Stimulated activated naive CD8-positive, alpha-beta T cell treated with anti-CD3 and anti-CD28 coated beads, Interleukin-15, Interleukin-2, amounts not matched to agents 100 ng/mL and 50 ng/mL, for 24 hours (primary cell): ENCODE measurements around the gene CXCL9.

Experiments
- H3K27ac Mint-ChIP-seq: one replicate; pipeline ENCODE4 v1.8.0; 2021; ENCODE audit warnings: mild to moderate bottlenecking, mixed read lengths
- H3K27me3 Mint-ChIP-seq: one replicate; pipeline ENCODE4 v1.8.0; 2021; ENCODE audit warnings: mixed read lengths
- H3K36me3 Mint-ChIP-seq: one replicate; pipeline ENCODE4 v1.8.0; 2021; ENCODE audit warnings: low read depth, mixed read lengths
- H3K4me1 Mint-ChIP-seq: one replicate; pipeline ENCODE4 v1.8.0; 2021; ENCODE audit warnings: low read depth, mixed read lengths
- H3K4me3 Mint-ChIP-seq: one replicate; pipeline ENCODE4 v1.8.0; 2021; ENCODE audit warnings: mild to moderate bottlenecking, mixed read lengths
- H3K9me3 Mint-ChIP-seq: one replicate; pipeline ENCODE4 v1.8.0; 2021; ENCODE audit warnings: mixed read lengths

The CXCL9 gene

GRCh38 chr4:76023389-76023788 lies 16.1 kb upstream of the CXCL9 start, which contains the start of gene CXCL10:
TSS of gene CXCL10 (minus strand) at chr4:76023497. CDS start at chr4:76023431, 66 bp downstream.
- Mint-ChIP-seq H3K4me1 (peaks cover 29% of the 10 kb centered on the region), H3K4me3 (peak within 1 kb of the TSS; percentile 68), H3K27ac (peak within 1 kb of the TSS; percentile 27), H3K9me3 (no peaks in the 10 kb centered on the region), H3K36me3 (no peaks in the 10 kb centered on the region), H3K27me3 (peaks cover 7% of the 10 kb centered on the region)

- Mint-ChIP-seq H3K36me3 (no peaks in the 10 kb centered on the region), H3K27me3 (peaks cover 7% of the 10 kb centered on the region), H3K4me3 (peak overlapping the region; percentile 68), H3K9me3 (no peaks in the 10 kb centered on the region), H3K27ac (no peak overlapping the region), H3K4me1 (peaks cover 22% of the 10 kb centered on the region)
Observed at GRCh38 chr4:76022677-76023076, 15.4 kb upstream of the CXCL9 start.

GRCh38 chr4:76022031-76022430 lies 14.7 kb upstream of the CXCL9 start:
- Mint-ChIP-seq H3K9me3 (no peaks in the 10 kb centered on the region), H3K36me3 (no peaks in the 10 kb centered on the region), H3K27me3 (peaks cover 7% of the 10 kb centered on the region), H3K4me1 (peaks cover 16% of the 10 kb centered on the region), H3K27ac (no peak overlapping the region), H3K4me3 (peak overlapping the region; percentile 31)

- no peak overlapping the region for H3K4me3 Mint-ChIP-seq
- no peak overlapping the region for H3K27ac Mint-ChIP-seq
- H3K27me3 Mint-ChIP-seq: peaks cover 4% of the 10 kb centered on the region
- no peaks in the 10 kb centered on the region for H3K9me3 Mint-ChIP-seq
- no peaks in the 10 kb centered on the region for H3K36me3 Mint-ChIP-seq
- H3K4me1 Mint-ChIP-seq: peaks cover 11% of the 10 kb centered on the region
Observed at GRCh38 chr4:76017056-76017686, 9.9 kb upstream of the CXCL9 start.

GRCh38 chr4:76016393-76016792 lies 9.1 kb upstream of the CXCL9 start:
- no peaks in the 10 kb centered on the region for H3K9me3 Mint-ChIP-seq
- no peaks in the 10 kb centered on the region for H3K36me3 Mint-ChIP-seq

GRCh38 chr4:76013540-76013939 lies 6.2 kb upstream of the CXCL9 start:
- peaks cover 11% of the 10 kb centered on the region for H3K4me1 Mint-ChIP-seq
- no peak overlapping the region for H3K4me3 Mint-ChIP-seq
- H3K27ac Mint-ChIP-seq: no peak overlapping the region
- peaks cover 10% of the 10 kb centered on the region for H3K27me3 Mint-ChIP-seq
- H3K9me3 Mint-ChIP-seq: no peaks in the 10 kb centered on the region
- H3K36me3 Mint-ChIP-seq: no peaks in the 10 kb centered on the region

More at GRCh38 chr4:76016393-76016792, 9.1 kb upstream of the CXCL9 start:
- no peak overlapping the region for H3K27ac Mint-ChIP-seq
- peaks cover 4% of the 10 kb centered on the region for H3K27me3 Mint-ChIP-seq
- H3K4me3 Mint-ChIP-seq: no peak overlapping the region
- H3K4me1 Mint-ChIP-seq: peaks cover 11% of the 10 kb centered on the region

GRCh38 chr4:76012388-76012801 lies 5.1 kb upstream of the CXCL9 start:
- Mint-ChIP-seq H3K36me3 (no peaks in the 10 kb centered on the region), H3K4me3 (no peak overlapping the region), H3K9me3 (no peaks in the 10 kb centered on the region), H3K27me3 (peaks cover 12% of the 10 kb centered on the region), H3K4me1 (peaks cover 11% of the 10 kb centered on the region), H3K27ac (peak overlapping the region; percentile 68)

- Mint-ChIP-seq H3K36me3 (no peaks in the 10 kb centered on the region), H3K4me1 (peaks cover 11% of the 10 kb centered on the region), H3K27me3 (peaks cover 17% of the 10 kb centered on the region), H3K4me3 (no peak overlapping the region), H3K9me3 (no peaks in the 10 kb centered on the region), H3K27ac (peak overlapping the region; percentile 56)
Observed at GRCh38 chr4:76011700-76012387, 4.5 kb upstream of the CXCL9 start.

- H3K36me3 Mint-ChIP-seq: no peaks in the 10 kb centered on the region
- peaks cover 8% of the 10 kb centered on the region for H3K4me1 Mint-ChIP-seq
- no peaks in the 10 kb centered on the region for H3K9me3 Mint-ChIP-seq
- peaks cover 20% of the 10 kb centered on the region for H3K27me3 Mint-ChIP-seq
- no peak overlapping the region for H3K4me3 Mint-ChIP-seq
- no peak overlapping the region for H3K27ac Mint-ChIP-seq
Observed at GRCh38 chr4:76011018-76011670, 3.8 kb upstream of the CXCL9 start.

GRCh38 chr4:76010576-76010975 lies 3.3 kb upstream of the CXCL9 start:
- Mint-ChIP-seq H3K4me1 (peaks cover 8% of the 10 kb centered on the region), H3K4me3 (no peak overlapping the region), H3K27ac (no peak overlapping the region), H3K9me3 (no peaks in the 10 kb centered on the region), H3K36me3 (no peaks in the 10 kb centered on the region), H3K27me3 (peaks cover 25% of the 10 kb centered on the region)

GRCh38 chr4:76009311-76009710 lies 2.0 kb upstream of the CXCL9 start:
- no peaks in the 10 kb centered on the region for H3K36me3 Mint-ChIP-seq
- no peaks in the 10 kb centered on the region for H3K9me3 Mint-ChIP-seq
- H3K4me3 Mint-ChIP-seq: no peak overlapping the region
- peaks cover 3% of the 10 kb centered on the region for H3K4me1 Mint-ChIP-seq
- H3K27me3 Mint-ChIP-seq: peaks cover 27% of the 10 kb centered on the region
- H3K27ac Mint-ChIP-seq: no peak overlapping the region

GRCh38 chr4:76003620-76004019 lies 3.7 kb downstream of the CXCL9 start:
- no peak overlapping the region for H3K27ac Mint-ChIP-seq
- peaks cover 6% of the 10 kb centered on the region for H3K4me1 Mint-ChIP-seq
- no peaks in the 10 kb centered on the region for H3K36me3 Mint-ChIP-seq
- peaks cover 22% of the 10 kb centered on the region for H3K27me3 Mint-ChIP-seq
- H3K9me3 Mint-ChIP-seq: no peaks in the 10 kb centered on the region
- no peak overlapping the region for H3K4me3 Mint-ChIP-seq

- peak overlapping the region; percentile 24 for H3K27ac Mint-ChIP-seq
- no peaks in the 10 kb centered on the region for H3K36me3 Mint-ChIP-seq
- H3K27me3 Mint-ChIP-seq: peaks cover 21% of the 10 kb centered on the region
- peaks cover 6% of the 10 kb centered on the region for H3K4me1 Mint-ChIP-seq
- no peak overlapping the region for H3K4me3 Mint-ChIP-seq
- no peaks in the 10 kb centered on the region for H3K9me3 Mint-ChIP-seq
Observed at GRCh38 chr4:76003035-76003434, 4.3 kb downstream of the CXCL9 start.

- Mint-ChIP-seq H3K36me3 (no peaks in the 10 kb centered on the region), H3K27me3 (peaks cover 18% of the 10 kb centered on the region), H3K4me3 (no peak overlapping the region), H3K9me3 (no peaks in the 10 kb centered on the region), H3K4me1 (peaks cover 6% of the 10 kb centered on the region), H3K27ac (no peak overlapping the region)
Observed at GRCh38 chr4:76002176-76002575, 5.1 kb downstream of the CXCL9 start.

- H3K36me3 Mint-ChIP-seq: no peaks in the 10 kb centered on the region
- H3K27ac Mint-ChIP-seq: no peak overlapping the region
- no peaks in the 10 kb centered on the region for H3K9me3 Mint-ChIP-seq
- no peak overlapping the region for H3K4me3 Mint-ChIP-seq
- H3K4me1 Mint-ChIP-seq: peaks cover 6% of the 10 kb centered on the region
- H3K27me3 Mint-ChIP-seq: peaks cover 13% of the 10 kb centered on the region
Observed at GRCh38 chr4:76001700-76002099, 5.6 kb downstream of the CXCL9 start.
